ENCODE results near the gene SLC6A17.

SLC6A17 gene

GRCh38 chr1:110205156-110205555, 54.9 kb downstream of the SLC6A17 start:
- no peak for DNase-seq (ENCODE audit: low spot score)

- no peak for DNase-seq (ENCODE audit: low spot score)
These were observed 55.4 kb downstream of the SLC6A17 start for GRCh38 chr1:110205591-110206155.

GRCh38 chr1:110206261-110206920, 56.1 kb downstream of the SLC6A17 start:
- no peak for DNase-seq (ENCODE audit: low spot score)

- DNase-seq (ENCODE audit: low spot score), result peak; percentile 61
These were observed 57.5 kb downstream of the SLC6A17 start for GRCh38 chr1:110207831-110208230.

GRCh38 chr1:110208916-110209645, 58.8 kb downstream of the SLC6A17 start:
- no peak for DNase-seq (ENCODE audit: low spot score)

GRCh38 chr1:110209715-110210603, 59.7 kb downstream of the SLC6A17 start, which contains the start of gene KCNC4:
KCNC4 (plus strand) TSS chr1:110210314; CDS start chr1:110211500, 1,186 bp downstream.
- DNase-seq (ENCODE audit: low spot score), result peak; percentile 83

- DNase-seq (ENCODE audit: low spot score), result peak; percentile 28
These were observed 60.6 kb downstream of the SLC6A17 start for GRCh38 chr1:110210604-110211495.

- DNase-seq (ENCODE audit: low spot score), result no peak
These were observed 61.3 kb downstream of the SLC6A17 start for GRCh38 chr1:110211496-110212168.

GRCh38 chr1:110212169-110213142, 62.2 kb downstream of the SLC6A17 start:
- no peak for DNase-seq (ENCODE audit: low spot score)

GRCh38 chr1:110213143-110213540, 62.8 kb downstream of the SLC6A17 start:
- DNase-seq (ENCODE audit: low spot score), result no peak

GRCh38 chr1:110214454-110215404, 64.4 kb downstream of the SLC6A17 start:
- DNase-seq (ENCODE audit: low spot score), result no peak

- no peak for DNase-seq (ENCODE audit: low spot score)
These were observed 65.6 kb downstream of the SLC6A17 start for GRCh38 chr1:110215621-110216515.

- no peak for DNase-seq (ENCODE audit: low spot score)
These were observed 66.7 kb downstream of the SLC6A17 start for GRCh38 chr1:110216844-110217444.

- DNase-seq (ENCODE audit: low spot score), result no peak
These were observed 67.8 kb downstream of the SLC6A17 start for GRCh38 chr1:110218137-110218536.

- no peak for DNase-seq (ENCODE audit: low spot score)
These were observed 68.4 kb downstream of the SLC6A17 start for GRCh38 chr1:110218739-110219138.

GRCh38 chr1:110220324-110220723, 70.0 kb downstream of the SLC6A17 start:
- no peak for DNase-seq (ENCODE audit: low spot score)

GRCh38 chr1:110221119-110221518, 70.8 kb downstream of the SLC6A17 start:
- DNase-seq (ENCODE audit: low spot score), result no peak
